Ovary (tissue), 3 donors: ENCODE data around the gene LCOR.

Experiments
- EP300 ChIP-seq: sonication (generic); formaldehyde crosslinking; IDR thresholded peaks from one replicate; pipeline ENCODE4 v1.6.1; 2017; ENCODE audit warnings: antibody characterized with exemption
- POLR2A ChIP-seq: fragments of 450-650 bp; IDR thresholded peaks from one replicate; pipeline ENCODE4 v1.6.1; 2017; ENCODE audit warnings: antibody characterized with exemption, mild to moderate bottlenecking, moderate library complexity
- TF ChIP-seq, protein P1 (sequence below), 3 donors: fragments of 450-650 bp in 2 of 3; fragments of 200-600 bp in 1 of 3; IDR thresholded peaks; one replicate each; pipeline versions ENCODE4 v1.5.1 to v1.8.0; 2016 to 2022; ENCODE audit warnings: antibody characterized with exemption in 3 of 3, mild to moderate bottlenecking in 1 of 3
- donor health status: DM: no; HTN: no; CAD: no.

- TF ChIP-seq, protein P1, sequence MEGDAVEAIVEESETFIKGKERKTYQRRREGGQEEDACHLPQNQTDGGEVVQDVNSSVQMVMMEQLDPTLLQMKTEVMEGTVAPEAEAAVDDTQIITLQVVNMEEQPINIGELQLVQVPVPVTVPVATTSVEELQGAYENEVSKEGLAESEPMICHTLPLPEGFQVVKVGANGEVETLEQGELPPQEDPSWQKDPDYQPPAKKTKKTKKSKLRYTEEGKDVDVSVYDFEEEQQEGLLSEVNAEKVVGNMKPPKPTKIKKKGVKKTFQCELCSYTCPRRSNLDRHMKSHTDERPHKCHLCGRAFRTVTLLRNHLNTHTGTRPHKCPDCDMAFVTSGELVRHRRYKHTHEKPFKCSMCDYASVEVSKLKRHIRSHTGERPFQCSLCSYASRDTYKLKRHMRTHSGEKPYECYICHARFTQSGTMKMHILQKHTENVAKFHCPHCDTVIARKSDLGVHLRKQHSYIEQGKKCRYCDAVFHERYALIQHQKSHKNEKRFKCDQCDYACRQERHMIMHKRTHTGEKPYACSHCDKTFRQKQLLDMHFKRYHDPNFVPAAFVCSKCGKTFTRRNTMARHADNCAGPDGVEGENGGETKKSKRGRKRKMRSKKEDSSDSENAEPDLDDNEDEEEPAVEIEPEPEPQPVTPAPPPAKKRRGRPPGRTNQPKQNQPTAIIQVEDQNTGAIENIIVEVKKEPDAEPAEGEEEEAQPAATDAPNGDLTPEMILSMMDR (IDR thresholded peaks at IDR 0.05), result no peak
- no peak for TF ChIP-seq POLR2A
- TF ChIP-seq EP300, result no peak
These were observed 136.8 kb downstream of the LCOR start for GRCh38 chr10:96968682-96969423.
